ENCODE data around the gene TRIM29. TPM values are rescaled to one million over a fixed set of nuclear protein-coding genes. Genes with fewer than 3 reads are reported as not detected.

The TRIM29 gene
- total and polyA plus RNA-seq, 2 of the 13 experiments (the other 11 are each of a cell fraction or from before 2014, with no cell fraction given), result 0.86 TPM

GRCh38 chr11:120186774-120187591, 49.1 kb upstream of the TRIM29 start (continued):
- TF ChIP-seq TARDBP (CRISPR knock-in tag; IDR thresholded peaks at IDR 0.05) (0 out of 2 replicates have a peak, but pooled peaks have one; percentile 38), ZNF772 (CRISPR knock-in tag; IDR thresholded peaks at IDR 0.05) (no peak), MED1 (CRISPR knock-in tag; IDR thresholded peaks at IDR 0.05) (peak; percentile 47), GPN1 (CRISPR knock-in tag; IDR thresholded peaks at IDR 0.05; ENCODE audit: borderline replicate concordance) (no peak), SKI (IDR thresholded peaks at IDR 0.05; ENCODE audit: partially characterized antibody) (peak; percentile 62), ZNF367 (CRISPR knock-in tag; IDR thresholded peaks at IDR 0.05; ENCODE audit: borderline replicate concordance) (no peak), ZC3H13 (CRISPR knock-in tag; IDR thresholded peaks at IDR 0.05) (no peak), ZNF232 (CRISPR knock-in tag; IDR thresholded peaks at IDR 0.05; ENCODE audit: borderline replicate concordance) (no peak), ZNF12 (CRISPR knock-in tag; IDR thresholded peaks at IDR 0.05) (no peak), HMGXB4 (CRISPR knock-in tag; IDR thresholded peaks at IDR 0.05; ENCODE audit: borderline replicate concordance in 1 of 2, low read depth in 1 of 2) (peak in 1 of 2 experiments; percentile 45; a peak in 1 of 4 replicates), ZNF224 (CRISPR knock-in tag; IDR thresholded peaks at IDR 0.05) (no peak), ZNF737 (CRISPR knock-in tag; IDR thresholded peaks at IDR 0.05; ENCODE audit: borderline replicate concordance) (no peak), KAT8 (CRISPR knock-in tag; IDR thresholded peaks at IDR 0.05) (no peak), U2AF1 (optimal IDR thresholded peaks at IDR 0.05; ENCODE audit: low read depth, low read length) (peak; percentile 7), STAG1 (CRISPR knock-in tag; IDR thresholded peaks at IDR 0.05) (no peak), HIVEP1 (CRISPR knock-in tag; IDR thresholded peaks at IDR 0.05) (no peak), TOPORS (CRISPR knock-in tag; IDR thresholded peaks at IDR 0.05) (no peak), SMAD1 (CRISPR knock-in tag; IDR thresholded peaks at IDR 0.05; ENCODE audit: borderline replicate concordance, low read depth) (no peak), ZNF225 (CRISPR knock-in tag; IDR thresholded peaks at IDR 0.05) (no peak), SAFB2 (CRISPR knock-in tag; IDR thresholded peaks at IDR 0.05; ENCODE audit: borderline replicate concordance, low read depth) (no peak)
- TF ChIP-seq, protein P1, sequence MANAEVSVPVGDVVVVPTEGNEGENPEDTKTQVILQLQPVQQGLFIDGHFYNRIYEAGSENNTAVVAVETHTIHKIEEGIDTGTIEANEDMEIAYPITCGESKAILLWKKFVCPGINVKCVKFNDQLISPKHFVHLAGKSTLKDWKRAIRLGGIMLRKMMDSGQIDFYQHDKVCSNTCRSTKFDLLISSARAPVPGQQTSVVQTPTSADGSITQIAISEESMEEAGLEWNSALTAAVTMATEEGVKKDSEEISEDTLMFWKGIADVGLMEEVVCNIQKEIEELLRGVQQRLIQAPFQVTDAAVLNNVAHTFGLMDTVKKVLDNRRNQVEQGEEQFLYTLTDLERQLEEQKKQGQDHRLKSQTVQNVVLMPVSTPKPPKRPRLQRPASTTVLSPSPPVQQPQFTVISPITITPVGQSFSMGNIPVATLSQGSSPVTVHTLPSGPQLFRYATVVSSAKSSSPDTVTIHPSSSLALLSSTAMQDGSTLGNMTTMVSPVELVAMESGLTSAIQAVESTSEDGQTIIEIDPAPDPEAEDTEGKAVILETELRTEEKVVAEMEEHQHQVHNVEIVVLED (CRISPR knock-in tag; IDR thresholded peaks at IDR 0.05; ENCODE audit: borderline replicate concordance), result peak; percentile 38; the same call in 1 of the 2 replicates
- TF ChIP-seq, protein P2, sequence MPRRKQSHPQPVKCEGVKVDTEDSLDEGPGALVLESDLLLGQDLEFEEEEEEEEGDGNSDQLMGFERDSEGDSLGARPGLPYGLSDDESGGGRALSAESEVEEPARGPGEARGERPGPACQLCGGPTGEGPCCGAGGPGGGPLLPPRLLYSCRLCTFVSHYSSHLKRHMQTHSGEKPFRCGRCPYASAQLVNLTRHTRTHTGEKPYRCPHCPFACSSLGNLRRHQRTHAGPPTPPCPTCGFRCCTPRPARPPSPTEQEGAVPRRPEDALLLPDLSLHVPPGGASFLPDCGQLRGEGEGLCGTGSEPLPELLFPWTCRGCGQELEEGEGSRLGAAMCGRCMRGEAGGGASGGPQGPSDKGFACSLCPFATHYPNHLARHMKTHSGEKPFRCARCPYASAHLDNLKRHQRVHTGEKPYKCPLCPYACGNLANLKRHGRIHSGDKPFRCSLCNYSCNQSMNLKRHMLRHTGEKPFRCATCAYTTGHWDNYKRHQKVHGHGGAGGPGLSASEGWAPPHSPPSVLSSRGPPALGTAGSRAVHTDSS (CRISPR knock-in tag; conservative IDR thresholded peaks at IDR 0.05), result no peak

All from HepG2 (cell line).